ENCODE results near the gene MEGF6. TPM values are rescaled to one million over a fixed set of nuclear protein-coding genes. Genes with fewer than 3 reads are reported as not detected.

MEGF6 gene
- total and polyA plus RNA-seq, 9 of the 15 experiments (the other 6 are each of a cell fraction or from before 2014, with no cell fraction given): 0.03 to 1.7 (median 0.24) TPM; not detected in 3

DNA sequence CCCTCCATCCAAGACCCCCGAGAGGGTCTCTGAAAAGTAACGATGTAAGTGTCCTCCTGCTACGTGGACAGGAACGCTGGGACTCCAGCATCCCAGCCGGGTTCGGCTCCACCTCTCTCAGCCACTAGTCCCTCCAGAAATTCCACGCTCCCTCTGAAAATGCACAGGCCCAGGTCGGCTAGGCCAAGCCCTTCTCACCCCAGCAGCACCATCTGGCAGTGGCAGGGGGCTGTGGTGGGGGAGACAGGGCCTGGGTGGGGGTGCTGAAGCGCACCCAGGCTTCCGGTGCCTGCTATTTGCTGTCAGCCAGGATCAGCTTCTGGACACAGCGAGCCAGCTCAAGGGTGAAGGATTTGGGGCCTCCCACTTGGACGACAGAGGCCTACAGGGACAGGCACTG is 83.5 kb downstream of the MEGF6 start:
- Histone ChIP-seq H3K4me3 (no peak overlapping the region), H3K4me1 (replicated peaks in 1 of 2; ENCODE audit: control insufficient read depth in 2 of 2, insufficient read depth in 2 of 2, low read length in 2 of 2) (peaks cover 0 to 57% of the 10 kb centered on the region in 2 experiments; a peak in 3 of 5 replicates), H3K4me2 (ENCODE audit: insufficient read depth, low read length) (no peak overlapping the region), H3K9ac (ENCODE audit: insufficient read depth in 1 of 2, low read depth in 2 of 2, low read length in 2 of 2) (no peak overlapping the region), H3K27me3 (ENCODE audit: control insufficient read depth in 2 of 2, insufficient read depth in 2 of 2, low read length in 2 of 2) (peaks cover 34 to 88% of the 10 kb centered on the region in 2 experiments; a peak in 4 of 5 replicates), H3K9me1 (ENCODE audit: control insufficient read depth, insufficient read depth, low read length) (no peaks in the 10 kb centered on the region), H2AFZ (ENCODE audit: low read depth, low read length) (no peak overlapping the region), H3K79me2 (ENCODE audit: control insufficient read depth, insufficient read depth, low read length) (no peaks in the 10 kb centered on the region), H4K20me1 (replicated peaks; ENCODE audit: control insufficient read depth, insufficient read depth, low read length) (peaks cover 47% of the 10 kb centered on the region), H3K27ac (ENCODE audit: extremely low read depth, low read depth, low read length) (no peak overlapping the region), H3K36me3 (ENCODE audit: control insufficient read depth, insufficient read depth, low read length) (no peaks in the 10 kb centered on the region), H3K9me3 (replicated peaks; ENCODE audit: control insufficient read depth, insufficient read depth, low read depth, low read length) (no peaks in the 10 kb centered on the region)
- no peak for FAIRE-seq
- no peak for ATAC-seq
- no peak for TF ChIP-seq TAF7 (tag; IDR thresholded peaks at IDR 0.05)
- TF ChIP-seq, protein P1, sequence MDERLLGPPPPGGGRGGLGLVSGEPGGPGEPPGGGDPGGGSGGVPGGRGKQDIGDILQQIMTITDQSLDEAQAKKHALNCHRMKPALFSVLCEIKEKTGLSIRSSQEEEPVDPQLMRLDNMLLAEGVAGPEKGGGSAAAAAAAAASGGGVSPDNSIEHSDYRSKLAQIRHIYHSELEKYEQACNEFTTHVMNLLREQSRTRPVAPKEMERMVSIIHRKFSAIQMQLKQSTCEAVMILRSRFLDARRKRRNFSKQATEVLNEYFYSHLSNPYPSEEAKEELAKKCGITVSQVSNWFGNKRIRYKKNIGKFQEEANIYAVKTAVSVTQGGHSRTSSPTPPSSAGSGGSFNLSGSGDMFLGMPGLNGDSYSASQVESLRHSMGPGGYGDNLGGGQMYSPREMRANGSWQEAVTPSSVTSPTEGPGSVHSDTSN (CRISPR knock-in tag; IDR thresholded peaks at IDR 0.05; ENCODE audit: low read depth): no peak
- TF ChIP-seq, protein P1 (tag; conservative IDR thresholded peaks at IDR 0.05; ENCODE audit: low read depth): no peak
- no peak for TF ChIP-seq TEAD4 (IDR thresholded peaks at IDR 0.05; ENCODE audit: low read length)
- no peak for TF ChIP-seq TEAD4 (CRISPR knock-in tag; IDR thresholded peaks at IDR 0.05; ENCODE audit: borderline replicate concordance)
- TF ChIP-seq, protein P2, sequence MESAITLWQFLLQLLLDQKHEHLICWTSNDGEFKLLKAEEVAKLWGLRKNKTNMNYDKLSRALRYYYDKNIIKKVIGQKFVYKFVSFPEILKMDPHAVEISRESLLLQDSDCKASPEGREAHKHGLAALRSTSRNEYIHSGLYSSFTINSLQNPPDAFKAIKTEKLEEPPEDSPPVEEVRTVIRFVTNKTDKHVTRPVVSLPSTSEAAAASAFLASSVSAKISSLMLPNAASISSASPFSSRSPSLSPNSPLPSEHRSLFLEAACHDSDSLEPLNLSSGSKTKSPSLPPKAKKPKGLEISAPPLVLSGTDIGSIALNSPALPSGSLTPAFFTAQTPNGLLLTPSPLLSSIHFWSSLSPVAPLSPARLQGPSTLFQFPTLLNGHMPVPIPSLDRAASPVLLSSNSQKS (CRISPR knock-in tag; IDR thresholded peaks at IDR 0.05): no peak
- no peak for DNase-seq (ENCODE audit: extremely low read depth in 1 of 4, low spot score in 3 of 4)
- intact Hi-C loops (cut with micrococcal nuclease) (no loop called here), in situ Hi-C loops (cut with MboI) (no loop called here)
- ChIA-PET CTCF (ENCODE audit: low intra/inter-chr PET ratio) (no interaction called here), POLR2A (interaction anchor here (1.3 kb wide), 1 partner anchor 10 kb away, joined by 4 read pairs; no protein-coding TSS in a partner anchor)
- no TSS peak for BruUV-seq (replicated peaks)
- WGBS (ENCODE audit: insufficient coverage, low coverage, missing lambda C conversion rate): 6% methylated on average over 11 of the region's 12 CpGs

All from K562 (cell line).